Chondrocyte (in vitro differentiated cells): ENCODE results near the gene GRIK1. TPM values are rescaled to one million over a fixed set of nuclear protein-coding genes. Genes with fewer than 3 reads are reported as not detected.

Experiments
- DNase-seq: peaks from one replicate; pipeline ENCODE4 v3.0.0; 2021; ENCODE audit warnings: mixed read lengths, low spot score
- H3K27ac Mint-ChIP-seq: one replicate; pipeline ENCODE4 v1.8.0; 2021; ENCODE audit warnings: mild to moderate bottlenecking, moderate library complexity, mixed read lengths; ENCODE audit not compliant: unreplicated experiment
- H3K27me3 Mint-ChIP-seq: 2 replicates; pipeline ENCODE4 v1.8.0; 2021; ENCODE audit warnings: low read depth, mixed read lengths
- H3K36me3 Mint-ChIP-seq: 2 replicates; pipeline ENCODE4 v1.8.0; 2021; ENCODE audit warnings: low read depth, mixed read lengths
- H3K4me1 Mint-ChIP-seq: 2 replicates; pipeline ENCODE4 v1.8.0; 2021; ENCODE audit warnings: low read depth, mild to moderate bottlenecking, mixed read lengths
- H3K4me3 Mint-ChIP-seq: one replicate; pipeline ENCODE4 v1.8.0; 2021; ENCODE audit warnings: mild to moderate bottlenecking, moderate library complexity, mixed read lengths; ENCODE audit not compliant: unreplicated experiment
- H3K9me3 Mint-ChIP-seq: 2 replicates; pipeline ENCODE4 v1.8.0; 2021; ENCODE audit warnings: low read depth, mixed read lengths
- CTCF ChIP-seq: fragments of 200-600 bp; sonication (generic); IDR thresholded peaks from 2 replicates; pipeline ENCODE4 v1.5.0; 2021; ENCODE audit warnings: antibody characterized with exemption, mild to moderate bottlenecking, moderate library complexity
- total RNA-seq: library from RNA; stranded (reverse); gene quantifications from 3 replicates; pipeline ENCODE4 v1.2.1, GENCODE V29; 2021

Gene GRIK1
- total RNA-seq, 1 donor from 2014 or later = 1.2 TPM

GRCh38 chr21:29654203-29654602 lies 285.6 kb downstream of the GRIK1 start:
- TF ChIP-seq CTCF = no peak
- Mint-ChIP-seq H3K36me3 (peaks cover 2% of the 10 kb centered on the region), H3K27ac (no peak overlapping the region), H3K9me3 (peaks cover 3% of the 10 kb centered on the region), H3K4me3 (no peak overlapping the region), H3K4me1 (peaks cover 40% of the 10 kb centered on the region), H3K27me3 (no peaks in the 10 kb centered on the region)
- DNase-seq = no peak

- Mint-ChIP-seq H3K9me3 (peaks cover 2% of the 10 kb centered on the region), H3K27ac (no peak overlapping the region), H3K4me1 (peaks cover 17% of the 10 kb centered on the region), H3K27me3 (no peaks in the 10 kb centered on the region), H3K4me3 (no peak overlapping the region), H3K36me3 (peaks cover 2% of the 10 kb centered on the region)
- DNase-seq = no peak
- TF ChIP-seq CTCF = no peak
Observed at GRCh38 chr21:29650523-29651022, 289.2 kb downstream of the GRIK1 start.

GRCh38 chr21:29649406-29649814 lies 290.4 kb downstream of the GRIK1 start:
- TF ChIP-seq CTCF = no peak
- H3K4me1 Mint-ChIP-seq = peaks cover 11% of the 10 kb centered on the region
- H3K27me3 Mint-ChIP-seq = no peaks in the 10 kb centered on the region
- DNase-seq = no peak
- no peak overlapping the region for H3K4me3 Mint-ChIP-seq
- H3K9me3 Mint-ChIP-seq = no peaks in the 10 kb centered on the region
- H3K27ac Mint-ChIP-seq = no peak overlapping the region
- H3K36me3 Mint-ChIP-seq = no peaks in the 10 kb centered on the region

- no peak for DNase-seq
- peaks cover 5% of the 10 kb centered on the region for H3K4me1 Mint-ChIP-seq
- TF ChIP-seq CTCF = no peak
- no peaks in the 10 kb centered on the region for H3K36me3 Mint-ChIP-seq
- no peak overlapping the region for H3K27ac Mint-ChIP-seq
- H3K27me3 Mint-ChIP-seq = no peaks in the 10 kb centered on the region
- no peak overlapping the region for H3K4me3 Mint-ChIP-seq
- no peaks in the 10 kb centered on the region for H3K9me3 Mint-ChIP-seq
Observed at GRCh38 chr21:29648710-29649240, 291.0 kb downstream of the GRIK1 start.

- Mint-ChIP-seq H3K9me3 (no peaks in the 10 kb centered on the region), H3K4me1 (no peaks in the 10 kb centered on the region), H3K36me3 (no peaks in the 10 kb centered on the region), H3K27me3 (no peaks in the 10 kb centered on the region), H3K27ac (no peak overlapping the region), H3K4me3 (no peak overlapping the region)
- no peak for DNase-seq
- TF ChIP-seq CTCF = no peak
Observed at GRCh38 chr21:29647353-29647781, 292.4 kb downstream of the GRIK1 start.
